Keratinocyte (primary cell): Measurements from ENCODE around the gene MOSMO.

Source experiments
- EZH2 ChIP-seq: IDR thresholded peaks from one replicate; pipeline ENCODE4 v1.6.1; 2012; ENCODE audit warnings: inconsistent platforms, mild to moderate bottlenecking, low read length, moderate library complexity
- TF ChIP-seq, protein P1 (sequence below), 3 experiments: IDR thresholded peaks in 1 of 3; conservative IDR thresholded peaks in 1 of 3; optimal IDR thresholded peaks in 1 of 3; 2 replicates in 2 of 3; 3 replicates in 1 of 3; pipeline versions ENCODE3 to v1.5.1; 2011; ENCODE audit warnings: low read length in 3 of 3, mild to moderate bottlenecking in 3 of 3, moderate library complexity in 2 of 3, control low read depth in 1 of 3, inconsistent platforms in 1 of 3; ENCODE audit not compliant: insufficient read depth in 2 of 3; ENCODE audit errors: extremely low read depth in 1 of 3

DNA sequence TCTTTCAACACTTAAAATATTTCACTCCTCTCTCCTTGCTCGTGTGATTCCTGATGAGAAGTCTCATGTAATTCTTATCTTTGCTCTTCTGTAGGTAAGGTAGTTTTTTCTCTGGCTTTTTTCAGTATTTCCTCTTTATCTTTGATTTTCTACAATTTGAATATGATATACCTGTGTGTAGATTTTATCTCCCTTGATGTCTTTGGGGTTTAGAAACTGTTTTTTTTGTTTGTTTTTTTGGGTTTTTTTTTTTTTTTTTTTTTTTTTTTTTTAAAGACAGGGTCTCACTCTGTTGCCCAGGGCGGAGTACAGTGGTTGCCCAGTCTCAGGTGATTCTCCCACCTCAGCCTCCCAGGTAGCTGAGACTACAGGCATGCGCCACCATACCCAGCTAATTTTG is 26.6 kb downstream of the MOSMO start:
- TF ChIP-seq, protein P1, sequence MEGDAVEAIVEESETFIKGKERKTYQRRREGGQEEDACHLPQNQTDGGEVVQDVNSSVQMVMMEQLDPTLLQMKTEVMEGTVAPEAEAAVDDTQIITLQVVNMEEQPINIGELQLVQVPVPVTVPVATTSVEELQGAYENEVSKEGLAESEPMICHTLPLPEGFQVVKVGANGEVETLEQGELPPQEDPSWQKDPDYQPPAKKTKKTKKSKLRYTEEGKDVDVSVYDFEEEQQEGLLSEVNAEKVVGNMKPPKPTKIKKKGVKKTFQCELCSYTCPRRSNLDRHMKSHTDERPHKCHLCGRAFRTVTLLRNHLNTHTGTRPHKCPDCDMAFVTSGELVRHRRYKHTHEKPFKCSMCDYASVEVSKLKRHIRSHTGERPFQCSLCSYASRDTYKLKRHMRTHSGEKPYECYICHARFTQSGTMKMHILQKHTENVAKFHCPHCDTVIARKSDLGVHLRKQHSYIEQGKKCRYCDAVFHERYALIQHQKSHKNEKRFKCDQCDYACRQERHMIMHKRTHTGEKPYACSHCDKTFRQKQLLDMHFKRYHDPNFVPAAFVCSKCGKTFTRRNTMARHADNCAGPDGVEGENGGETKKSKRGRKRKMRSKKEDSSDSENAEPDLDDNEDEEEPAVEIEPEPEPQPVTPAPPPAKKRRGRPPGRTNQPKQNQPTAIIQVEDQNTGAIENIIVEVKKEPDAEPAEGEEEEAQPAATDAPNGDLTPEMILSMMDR (optimal IDR thresholded peaks at IDR 0.05 in 1 of 3, IDR thresholded peaks at IDR 0.05 in 1 of 3, conservative IDR thresholded peaks at IDR 0.05 in 1 of 3; ENCODE audit: extremely low read depth in 1 of 3, insufficient read depth in 2 of 3, low read length in 3 of 3) = no peak
- TF ChIP-seq EZH2 = no peak
